Raji (cell line): ENCODE data around the gene IGF2BP2.

Source experiments
- POLR2A ChIP-seq: IDR thresholded peaks from 2 replicates; pipeline ENCODE4 v1.6.1; 2011; ENCODE audit warnings: low read depth, low read length, control low read depth; ENCODE audit not compliant: insufficient read depth

IGF2BP2 gene

GRCh38 chr3:185696039-185696438 lies 128.8 kb downstream of the IGF2BP2 start:
- TF ChIP-seq POLR2A: no peak

GRCh38 chr3:185693985-185694653 lies 130.7 kb downstream of the IGF2BP2 start:
- TF ChIP-seq POLR2A: no peak

- no peak for TF ChIP-seq POLR2A
These were observed 133.2 kb downstream of the IGF2BP2 start for GRCh38 chr3:185691622-185692021.

- no peak for TF ChIP-seq POLR2A
These were observed 137.5 kb downstream of the IGF2BP2 start for GRCh38 chr3:185687271-185687878.

GRCh38 chr3:185685231-185686035 lies 139.4 kb downstream of the IGF2BP2 start:
- TF ChIP-seq POLR2A: no peak

- no peak for TF ChIP-seq POLR2A
These were observed 144.6 kb downstream of the IGF2BP2 start for GRCh38 chr3:185680231-185680630.

DNA sequence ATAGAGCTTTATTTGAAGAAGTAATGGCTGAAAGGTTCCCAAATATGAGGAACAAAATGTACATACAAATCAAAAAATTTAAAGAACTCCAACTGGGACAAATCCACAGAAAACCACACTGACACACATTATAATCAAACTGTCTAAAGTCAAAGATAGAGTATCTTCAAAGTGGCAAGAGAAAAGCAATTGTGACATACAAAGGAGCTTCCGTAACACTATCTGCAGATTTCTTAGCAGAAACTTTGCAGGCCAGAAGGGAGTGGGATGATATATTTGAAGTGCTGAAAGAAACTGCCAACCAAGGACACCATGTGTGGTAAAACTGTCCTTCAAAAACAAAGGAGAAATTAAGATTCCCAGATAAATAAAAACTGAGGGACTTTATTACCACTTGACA lies 146.8 kb downstream of the IGF2BP2 start:
- TF ChIP-seq POLR2A: no peak

GRCh38 chr3:185677146-185677829 lies 147.6 kb downstream of the IGF2BP2 start:
- TF ChIP-seq POLR2A: no peak

GRCh38 chr3:185667574-185667973 lies 157.3 kb downstream of the IGF2BP2 start:
- no peak for TF ChIP-seq POLR2A

DNA sequence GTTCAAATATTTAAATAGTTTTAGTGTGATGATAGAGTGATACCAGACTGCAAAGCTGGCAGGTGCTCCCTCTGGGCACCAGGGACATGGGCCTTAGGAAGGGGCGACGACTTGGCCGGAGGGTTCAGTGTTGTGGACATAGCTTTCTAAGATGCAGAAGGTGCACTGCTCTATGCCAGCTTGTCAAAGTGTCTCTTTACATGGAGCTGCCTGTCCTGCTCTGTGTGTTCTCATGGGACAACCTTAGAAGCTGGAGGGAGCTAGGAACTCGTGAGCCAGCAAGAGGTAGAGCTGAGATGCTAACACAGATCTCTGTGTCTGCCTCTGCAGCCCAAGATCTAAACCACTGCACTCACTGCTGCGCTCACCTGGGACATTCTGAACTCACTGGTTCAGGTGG lies 160.9 kb downstream of the IGF2BP2 start:
- no peak for TF ChIP-seq POLR2A

- TF ChIP-seq POLR2A: no peak
These were observed 163.1 kb downstream of the IGF2BP2 start for GRCh38 chr3:185661772-185662171.

DNA sequence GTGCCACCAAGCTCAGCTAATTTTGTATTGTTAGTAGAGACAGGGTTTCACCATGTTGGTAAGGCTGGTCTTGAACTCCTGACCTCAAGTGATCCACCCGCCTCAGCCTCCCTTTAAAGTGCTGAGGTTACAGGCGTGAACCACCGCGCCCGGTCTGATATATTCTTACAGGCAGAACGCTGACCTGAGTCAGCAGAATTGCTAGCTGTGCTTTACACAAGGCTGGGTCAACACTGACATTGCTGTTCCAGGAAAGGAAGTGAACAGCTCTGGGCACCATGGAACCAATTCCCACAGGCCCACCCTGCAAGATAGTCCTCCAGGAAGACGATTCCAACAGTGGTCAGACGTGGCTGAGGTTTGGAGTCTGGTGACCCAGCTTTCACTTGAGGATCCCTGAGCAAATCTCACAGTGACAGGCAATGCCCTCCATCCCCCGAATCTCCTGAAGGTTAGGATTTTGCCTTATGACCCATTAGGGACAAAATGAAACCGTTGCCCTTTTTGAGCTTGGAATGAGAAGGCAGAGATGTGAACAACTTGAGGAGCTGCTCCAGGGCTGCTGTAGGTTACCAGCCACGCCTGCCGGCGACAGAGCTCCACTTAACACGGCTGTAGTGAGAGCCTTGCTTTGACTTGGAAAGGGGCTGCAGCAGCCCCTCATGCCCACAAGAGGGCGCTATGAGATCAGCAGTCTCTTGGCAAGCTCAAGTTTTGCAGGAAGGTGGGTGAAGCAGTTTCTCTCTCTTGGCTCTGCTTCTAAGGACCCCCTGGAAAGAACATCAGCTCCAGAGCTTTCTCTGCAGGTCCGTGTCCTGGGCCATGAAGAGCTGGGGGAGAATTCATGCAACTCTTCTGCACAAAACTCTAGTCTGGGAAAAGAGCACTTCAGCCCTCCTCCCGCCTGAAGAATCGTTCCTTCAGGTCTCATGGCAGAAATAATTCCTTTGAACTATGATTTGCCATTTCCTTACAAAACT lies 164.6 kb downstream of the IGF2BP2 start:
- no peak for TF ChIP-seq POLR2A

GRCh38 chr3:185658943-185659342 lies 165.9 kb downstream of the IGF2BP2 start:
- no peak for TF ChIP-seq POLR2A

GRCh38 chr3:185658504-185658912 lies 166.3 kb downstream of the IGF2BP2 start:
- no peak for TF ChIP-seq POLR2A

- no peak for TF ChIP-seq POLR2A
These were observed 166.9 kb downstream of the IGF2BP2 start for GRCh38 chr3:185657691-185658503.
